NCI-H128 (cell line): Measurements from ENCODE around the gene SEPTIN2.
"Not testable (repeated sequence)": the region's sequence is repeated elsewhere in the genome, so short reads cannot be mapped to it uniquely, and the experiment has no call there.

Source experiments
- DNase-seq: peaks from one replicate; lab custom pipeline; 2025; ENCODE audit not compliant: unreplicated experiment; lab: John Stamatoyannopoulos, UW

SEPTIN2 gene

DNA sequence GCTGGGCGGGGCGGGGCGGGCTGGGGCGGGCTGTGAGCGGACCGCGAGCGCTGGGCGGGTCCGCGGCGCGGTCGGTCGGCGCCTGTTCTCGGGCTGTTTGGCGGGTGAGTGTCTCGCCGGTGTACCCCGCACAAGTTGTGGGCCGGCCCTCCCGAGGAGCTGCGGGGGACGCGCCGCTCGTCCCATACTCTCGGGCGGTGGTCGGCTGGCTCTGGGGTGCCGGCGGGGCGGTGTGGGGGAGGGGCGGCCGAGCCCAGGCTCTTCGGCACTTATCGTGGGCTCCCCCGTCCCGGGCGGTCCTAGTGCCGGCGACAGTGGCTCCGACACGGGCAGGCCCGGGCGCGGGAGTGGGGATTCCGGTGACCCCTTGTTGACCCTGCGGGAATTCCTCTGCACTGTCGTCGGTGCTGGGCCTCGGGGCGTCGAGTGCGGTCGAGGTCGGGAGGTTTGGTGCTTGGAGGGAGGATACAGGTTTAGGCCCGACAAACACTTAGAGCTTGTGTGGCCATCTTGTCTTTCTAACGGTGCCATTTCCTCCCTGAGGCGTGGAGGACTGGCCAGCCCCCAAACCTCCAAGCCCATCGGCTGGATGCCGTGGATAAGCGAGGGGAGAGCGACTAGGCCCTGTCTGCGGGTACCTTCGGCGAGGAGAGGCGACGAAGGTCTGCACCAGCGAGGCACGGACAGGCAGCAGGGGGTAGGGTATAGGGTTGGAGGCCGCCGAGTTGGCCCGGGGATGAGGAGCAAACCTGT is at the start of gene SEPTIN2:
SEPTIN2 (plus strand) TSS at position 47 of the 753 bp plus-strand sequence. CDS start 8,308 bp downstream, outside the sequence.
- DNase-seq: no peak

- DNase-seq: no peak
These were observed 48.3 kb upstream of the SEPTIN2 start for GRCh38 chr2:241267249-241268067.

GRCh38 chr2:241268306-241268705 is 47.4 kb upstream of the SEPTIN2 start:
- no peak for DNase-seq

DNA sequence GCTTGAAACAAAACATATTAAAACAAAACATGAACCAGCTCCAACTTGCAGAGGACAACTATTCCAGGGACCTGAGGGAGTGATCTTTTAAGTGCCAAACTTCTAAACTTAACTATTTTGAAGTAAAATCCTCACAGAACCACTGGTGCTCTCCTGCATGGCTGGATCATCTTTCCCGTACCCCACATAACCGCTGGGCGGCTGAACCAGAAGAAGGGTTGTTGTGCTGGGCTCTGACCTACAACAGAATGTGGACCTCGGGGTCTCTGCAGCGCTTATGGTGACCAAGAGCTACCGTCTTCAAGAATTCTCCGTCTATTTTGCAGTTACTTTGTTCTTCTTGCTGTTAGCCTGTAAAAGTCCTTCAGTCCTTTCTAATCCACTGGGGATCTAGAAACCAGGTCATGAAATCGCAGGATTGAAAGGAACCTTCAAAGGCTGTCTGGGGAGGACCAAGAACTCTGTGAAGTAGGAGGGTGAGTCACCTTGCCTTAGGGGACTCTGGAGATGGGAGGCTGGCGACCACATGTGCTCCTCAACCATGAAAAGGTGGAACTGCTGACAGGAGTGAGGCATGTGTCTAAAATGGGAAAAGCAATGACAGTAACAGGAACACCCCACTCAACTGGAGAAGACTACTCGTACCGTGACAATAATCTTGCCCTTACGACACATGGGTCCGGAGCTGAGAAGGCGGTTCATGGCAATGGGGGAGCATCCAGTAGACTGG is 46.8 kb upstream of the SEPTIN2 start:
- DNase-seq: no peak

GRCh38 chr2:241269707-241270520 is 45.8 kb upstream of the SEPTIN2 start:
- DNase-seq: no peak

- DNase-seq: no peak
These were observed 45.2 kb upstream of the SEPTIN2 start for GRCh38 chr2:241270531-241270930.

DNA sequence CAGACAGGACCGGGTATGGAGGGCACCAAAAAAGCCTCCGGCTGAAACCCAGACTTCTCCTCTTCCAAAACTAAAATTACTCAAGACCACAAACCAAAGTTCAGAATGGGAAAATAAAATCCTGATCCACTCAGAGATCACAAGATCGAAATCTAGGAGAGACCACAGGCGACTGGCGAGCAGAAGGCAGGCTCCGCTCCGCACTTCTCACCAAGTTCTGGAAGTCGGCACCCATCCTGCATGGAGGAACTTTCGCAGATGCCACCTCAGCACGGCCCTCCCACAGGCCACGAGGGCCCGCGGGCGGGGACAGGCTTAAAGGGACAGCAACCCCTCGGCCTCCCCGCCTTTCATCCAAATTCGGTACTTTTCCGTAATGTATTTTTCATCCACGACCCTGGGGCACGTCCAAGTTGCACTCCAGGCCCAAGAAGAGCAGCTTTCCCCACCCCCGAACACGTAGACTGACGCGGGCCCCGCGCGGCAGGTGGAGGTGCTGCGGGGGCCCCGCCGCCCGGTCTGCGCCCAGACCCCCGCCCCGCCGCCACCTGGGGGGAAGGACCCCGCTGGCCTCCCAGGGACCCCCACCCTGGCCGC is 43.9 kb upstream of the SEPTIN2 start:
- no peak for DNase-seq

DNA sequence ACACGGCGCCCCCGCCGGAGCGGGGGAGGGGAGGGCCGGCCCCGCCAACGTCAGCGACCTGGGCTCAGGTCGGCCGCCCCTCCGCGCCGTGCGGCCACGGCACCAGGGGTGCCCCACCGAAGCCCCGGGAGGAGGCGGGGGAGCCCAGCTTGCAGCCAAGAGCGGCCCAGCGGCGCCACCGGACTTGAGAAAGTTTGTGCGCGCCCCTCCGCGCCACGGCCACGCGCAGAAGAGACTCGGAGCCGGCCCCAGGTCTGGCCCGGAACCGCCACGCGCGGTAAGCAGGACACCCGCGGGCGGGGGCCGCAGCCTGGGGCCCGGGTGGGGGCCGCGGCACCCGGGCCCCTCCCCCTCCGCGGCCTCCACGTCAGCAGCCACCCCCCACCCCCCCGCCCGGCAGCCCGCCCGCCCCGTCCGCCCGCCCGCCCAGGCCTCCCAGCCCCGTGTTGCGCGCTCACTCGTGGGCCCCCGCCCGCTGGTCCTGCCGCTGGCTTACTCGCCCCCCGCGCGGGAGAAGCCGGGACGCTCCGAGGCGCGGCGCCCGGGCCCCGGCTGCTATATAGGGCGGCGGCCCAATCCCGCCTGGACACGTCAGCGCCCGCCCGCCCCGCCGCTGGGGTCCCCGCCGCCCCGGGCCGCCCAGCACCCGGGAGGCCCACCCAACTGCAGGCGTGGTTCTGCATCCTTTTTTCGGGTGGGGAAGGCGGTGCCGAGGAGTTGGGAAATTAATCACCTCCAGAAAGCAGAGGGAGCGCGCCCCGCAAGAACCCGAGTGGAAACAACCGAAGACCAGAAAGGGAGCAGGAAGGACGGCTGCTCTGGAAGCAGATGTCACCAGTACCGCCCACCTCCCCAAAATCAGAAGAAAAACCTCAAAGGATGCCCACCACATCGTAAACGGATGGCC is 43.2 kb upstream of the SEPTIN2 start:
- no peak for DNase-seq

DNA sequence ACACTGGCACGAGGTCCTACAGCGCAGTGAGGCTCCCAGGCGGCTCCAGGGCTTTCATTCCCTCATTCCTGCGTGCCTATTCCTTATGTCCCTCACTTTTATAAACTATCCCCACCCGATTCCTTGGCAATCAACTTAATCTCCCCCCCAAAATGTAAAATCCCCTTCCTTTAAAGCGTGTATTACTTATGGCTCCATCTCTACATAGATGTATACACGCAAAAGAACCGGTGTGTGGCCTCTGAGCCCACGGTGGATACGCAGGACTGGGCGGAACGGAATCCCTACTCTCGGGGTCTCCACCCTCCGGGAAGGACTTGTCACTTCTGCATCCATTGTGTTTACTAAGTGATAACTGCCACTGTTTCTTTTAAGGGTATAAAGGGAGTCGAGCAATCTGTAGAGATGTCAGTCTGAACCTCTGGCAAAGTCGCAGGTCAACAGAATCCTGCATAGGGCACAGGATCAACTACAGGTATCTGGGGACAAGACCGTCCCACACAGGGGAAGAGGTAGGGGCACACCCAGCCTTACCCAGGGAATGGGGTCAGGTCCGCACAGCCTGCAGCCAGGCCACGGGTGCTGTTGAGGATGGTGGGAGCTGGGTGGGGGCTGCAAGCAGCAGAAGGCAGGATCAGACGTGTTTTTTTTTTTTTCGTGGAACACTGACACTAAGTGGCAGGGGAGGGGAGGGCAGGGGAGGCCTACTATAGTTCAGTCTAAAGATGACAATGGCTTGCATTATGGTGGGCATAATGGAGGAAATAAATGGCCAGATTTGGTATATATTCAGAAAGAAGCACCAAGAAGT is 42.3 kb upstream of the SEPTIN2 start:
- no peak for DNase-seq

DNA sequence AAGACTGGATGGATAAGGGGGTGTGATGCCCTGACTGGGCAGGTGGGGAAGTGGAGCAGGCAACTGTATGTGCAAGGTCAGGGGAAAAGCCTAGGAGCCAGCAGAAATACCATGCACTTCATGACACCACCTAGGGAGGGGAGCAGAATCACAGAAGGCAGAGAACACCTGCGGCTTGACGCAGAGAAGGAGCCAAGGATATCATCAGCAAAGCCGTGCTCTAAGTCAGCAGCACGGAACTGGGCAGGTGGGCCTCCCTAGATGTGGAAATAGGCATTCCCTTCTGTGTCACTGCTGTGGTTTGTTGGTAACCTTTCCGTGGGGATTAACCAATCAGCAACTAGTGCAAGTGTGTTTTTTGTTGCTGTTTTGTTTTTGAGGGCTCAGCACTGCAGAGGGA is 41.6 kb upstream of the SEPTIN2 start:
- no peak for DNase-seq

DNA sequence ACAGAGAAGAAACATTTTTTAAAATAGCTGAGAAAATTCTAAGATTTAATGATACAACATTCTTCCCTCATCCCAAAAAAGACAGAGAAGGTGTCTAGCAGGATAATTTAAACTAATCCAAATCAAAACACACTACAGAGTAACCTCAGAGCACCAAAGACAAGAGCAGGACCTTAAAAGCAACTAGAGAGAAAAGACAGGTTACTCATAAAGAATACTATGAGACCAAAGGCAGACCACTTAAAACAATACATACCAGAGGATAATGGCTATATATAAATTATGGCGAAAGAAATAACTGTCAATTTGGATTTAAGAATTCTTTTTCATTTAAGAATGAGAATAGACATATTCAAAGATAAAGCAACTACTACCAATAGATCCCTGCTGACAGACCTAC is 40.2 kb upstream of the SEPTIN2 start:
- no peak for DNase-seq

DNA sequence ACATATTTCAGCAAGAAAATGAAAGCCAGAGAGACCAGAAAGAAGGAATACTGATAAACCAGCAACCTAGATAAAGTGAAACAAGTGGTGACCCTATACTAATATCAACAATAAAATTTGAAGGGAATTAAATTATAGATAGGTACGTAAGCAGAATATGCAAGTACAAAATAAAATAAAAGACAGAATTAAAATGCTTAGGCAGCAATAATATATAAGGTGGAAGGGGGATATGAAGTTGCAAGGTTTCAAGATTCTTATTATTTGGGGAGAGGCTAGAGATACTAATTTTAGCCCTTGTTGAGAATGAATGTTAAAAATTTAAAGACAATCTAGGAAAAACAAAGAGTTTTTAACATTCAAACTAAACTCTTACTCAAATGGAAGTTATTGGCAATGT is 39.8 kb upstream of the SEPTIN2 start:
- DNase-seq: no peak

DNA sequence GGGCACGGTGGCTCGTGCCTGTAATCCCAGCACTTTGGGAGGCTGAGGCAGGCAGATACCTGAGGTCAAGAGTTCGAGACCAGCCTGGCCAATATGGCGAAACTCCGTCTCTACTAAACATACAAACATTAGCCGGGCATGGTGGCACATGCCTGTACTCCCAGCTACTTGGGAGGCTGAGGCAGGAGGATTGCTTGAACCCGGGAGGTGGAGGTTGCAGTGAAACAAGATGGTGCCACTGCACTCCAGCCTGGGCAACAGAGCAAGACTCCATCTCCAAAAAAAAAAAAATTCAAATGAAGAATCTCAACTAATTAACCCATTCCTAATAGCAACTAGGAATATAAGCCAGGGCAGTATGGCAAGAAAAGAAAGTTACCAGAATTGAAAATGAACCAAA is 37.4 kb upstream of the SEPTIN2 start:
- DNase-seq: not testable (repeated sequence)

- no peak for DNase-seq
These were observed 36.3 kb upstream of the SEPTIN2 start for GRCh38 chr2:241279413-241279812.

- no peak for DNase-seq
These were observed 35.9 kb upstream of the SEPTIN2 start for GRCh38 chr2:241279828-241280227.

- DNase-seq: no peak
These were observed 35.4 kb upstream of the SEPTIN2 start for GRCh38 chr2:241280291-241280690.

DNA sequence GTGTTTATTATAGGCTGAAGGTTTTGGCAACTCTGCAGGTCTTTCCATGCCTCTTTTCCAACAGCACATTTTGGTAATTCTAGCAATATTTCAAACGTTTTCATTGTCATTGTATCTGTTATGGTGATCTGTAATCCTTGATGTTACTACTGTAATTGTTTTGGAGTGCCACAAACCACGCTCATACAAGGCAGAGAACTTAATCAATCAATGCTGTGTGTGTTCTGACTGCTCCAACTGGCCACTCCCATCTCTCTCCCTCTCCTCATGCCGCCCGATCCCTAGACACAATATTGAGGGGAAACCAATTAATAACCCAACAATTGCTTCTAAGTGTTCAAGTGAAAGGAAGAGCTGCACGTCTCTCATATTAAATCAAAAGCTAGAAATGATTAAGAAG is 33.2 kb upstream of the SEPTIN2 start:
- DNase-seq: no peak

- DNase-seq: no peak
These were observed 30.1 kb upstream of the SEPTIN2 start for GRCh38 chr2:241285596-241285995.
